Endothelial cell of umbilical vein (primary cell): ENCODE results near the gene NUP214. TPM values are rescaled to one million over a fixed set of nuclear protein-coding genes. Genes with fewer than 3 reads are reported as not detected.
A peak's percentile ranks its signal among the peaks of the same experiment; 100 is the strongest.

Experiments used
- BruUV-seq: library from RNA; stranded (reverse); fragments of 400-500 nt; replicated peaks from 2 replicates; lab custom pipeline; 2021; lab: Mats Ljungman, UMichigan
- CTCF ChIA-PET: fragments of 300-600, 350-600 bp; sonication (Branson Sonifier 250); formaldehyde crosslinking; loops from one replicate; lab custom pipeline; 2021; ENCODE audit warnings: antibody characterized with exemption, inconsistent platforms; lab: Charles Lee
- POLR2A ChIA-PET: fragments of 300-600, 350-600 bp; sonication (Branson Sonifier 250); formaldehyde crosslinking; loops from one replicate; lab custom pipeline; 2021; ENCODE audit warnings: antibody characterized with exemption, inconsistent platforms; lab: Charles Lee
- DNase-seq: peaks from one replicate; pipeline ENCODE4 v3.0.0-alpha.2; 2011; ENCODE audit warnings: low read depth, low spot score
- FAIRE-seq: peaks from 2 replicates; lab custom pipeline; 2011; peaks lifted over from hg19 to GRCh38; lab: Jason Lieb, UNC
- H2AFZ ChIP-seq: 2 replicates; pipeline ENCODE4 v1.6.0; 2012; ENCODE audit warnings: low read depth, low read length, control low read depth, inconsistent platforms
- H3K27ac ChIP-seq: 2 replicates; pipeline ENCODE4 v1.5.1; 2011; ENCODE audit warnings: low read depth, mild to moderate bottlenecking, control low read depth, low read length, moderate library complexity; ENCODE audit not compliant: insufficient read depth
- H3K27me3 ChIP-seq, 2 experiments: 2 replicates each; pipeline versions ENCODE4 v1.6.0 to v1.6.1; 2011; ENCODE audit warnings: low read length in 2 of 2, mixed read lengths in 1 of 2; ENCODE audit not compliant: control insufficient read depth in 2 of 2, insufficient read depth in 2 of 2
- H3K36me3 ChIP-seq, 2 experiments: 2 replicates in 1 of 2; 3 replicates in 1 of 2; pipeline ENCODE4 v1.5.1; 2011; ENCODE audit warnings: low read length in 2 of 2, mild to moderate bottlenecking in 1 of 2, moderate library complexity in 1 of 2; ENCODE audit not compliant: control insufficient read depth in 2 of 2, insufficient read depth in 2 of 2; ENCODE audit errors: extremely low read depth in 1 of 2
- H3K4me1 ChIP-seq: 3 replicates; pipeline ENCODE4 v1.5.1; 2011; ENCODE audit warnings: mild to moderate bottlenecking, low read length; ENCODE audit not compliant: control insufficient read depth, insufficient read depth; ENCODE audit errors: extremely low read depth
- H3K4me2 ChIP-seq: 2 replicates; pipeline ENCODE4 v1.6.1; 2011; ENCODE audit warnings: low read length, control low read depth, mixed read lengths; ENCODE audit not compliant: insufficient read depth
- H3K4me3 ChIP-seq, 3 experiments: fragments of 200-600 bp in 1 of 3; sonication (generic), shearing (Covaris generic) in 1 of 3; replicated peaks in 1 of 3; 2 replicates each; pipeline ENCODE4 v1.5.1; 2011 to 2016; ENCODE audit warnings: control low read depth in 3 of 3, low read length in 3 of 3, mild to moderate bottlenecking in 2 of 3, inconsistent platforms in 1 of 3, low read depth in 1 of 3, moderate library complexity in 1 of 3; ENCODE audit not compliant: insufficient read depth in 1 of 3
- H3K79me2 ChIP-seq: 2 replicates; pipeline ENCODE4 v1.6.0; 2012; ENCODE audit warnings: low read length, inconsistent platforms; ENCODE audit not compliant: control insufficient read depth, insufficient read depth
- H3K9ac ChIP-seq: replicated peaks from 2 replicates; pipeline ENCODE3; 2011; ENCODE audit warnings: low read length, control low read depth; ENCODE audit not compliant: insufficient read depth; ENCODE audit errors: extremely low read depth
- H3K9me1 ChIP-seq: replicated peaks from 3 replicates; pipeline ENCODE4 v1.6.0; 2011; ENCODE audit warnings: mild to moderate bottlenecking, low read length; ENCODE audit not compliant: control insufficient read depth, insufficient read depth; ENCODE audit errors: extremely low read depth
- H3K9me3 ChIP-seq: replicated peaks from 2 replicates; pipeline ENCODE4 v1.5.1; 2012; ENCODE audit warnings: low read length, inconsistent platforms; ENCODE audit not compliant: control insufficient read depth, insufficient read depth
- H4K20me1 ChIP-seq: replicated peaks from 2 replicates; pipeline ENCODE3; 2011; ENCODE audit warnings: mild to moderate bottlenecking, low read length; ENCODE audit not compliant: control insufficient read depth, insufficient read depth; ENCODE audit errors: extremely low read depth
- CTCF ChIP-seq, 2 donors: IDR thresholded peaks; 1 replicate in 1 of 2; 2 replicates in 1 of 2; pipeline ENCODE4 v1.5.1; 2011; ENCODE audit warnings: low read length in 2 of 2, mild to moderate bottlenecking in 2 of 2, moderate library complexity in 2 of 2, control low read depth in 1 of 2, inconsistent platforms in 1 of 2, low read depth in 1 of 2; ENCODE audit not compliant: insufficient read depth in 1 of 2; ENCODE audit errors: extremely low read depth in 1 of 2
- EZH2 ChIP-seq: IDR thresholded peaks from 2 replicates; pipeline ENCODE4 v1.6.1; 2012; ENCODE audit warnings: borderline replicate concordance, low read depth, mild to moderate bottlenecking, moderate library complexity, low read length, inconsistent platforms; ENCODE audit not compliant: severe bottlenecking
- FOS ChIP-seq: IDR thresholded peaks from 2 replicates; pipeline ENCODE4 v1.6.1; 2011; ENCODE audit warnings: mild to moderate bottlenecking, low read length, moderate library complexity, borderline replicate concordance; ENCODE audit not compliant: insufficient read depth
- GATA2 ChIP-seq: IDR thresholded peaks from 2 replicates; pipeline ENCODE4 v1.7.0; 2011; ENCODE audit warnings: low read depth, mild to moderate bottlenecking, moderate library complexity, mixed read lengths, low read length; ENCODE audit not compliant: insufficient read length, insufficient read depth
- JUN ChIP-seq: IDR thresholded peaks from 2 replicates; pipeline ENCODE4 v1.6.1; 2011; ENCODE audit warnings: borderline replicate concordance, low read depth; ENCODE audit not compliant: insufficient read length, insufficient read depth
- MAX ChIP-seq: IDR thresholded peaks from 2 replicates; pipeline ENCODE4 v1.6.1; 2011; ENCODE audit not compliant: insufficient read depth, insufficient read length
- MYC ChIP-seq: IDR thresholded peaks from one replicate; pipeline ENCODE4 v1.6.1; 2011; ENCODE audit warnings: mild to moderate bottlenecking, low read depth, low read length
- POLR2A ChIP-seq: IDR thresholded peaks from 2 replicates; pipeline ENCODE4 v1.6.1; 2012; ENCODE audit warnings: low read depth, mild to moderate bottlenecking, control low read depth, low read length
- POLR2AphosphoS5 ChIP-seq: IDR thresholded peaks from 2 replicates; pipeline ENCODE4 v1.6.1; 2012; ENCODE audit warnings: low read depth, mild to moderate bottlenecking, control low read depth, low read length, moderate library complexity; ENCODE audit not compliant: insufficient read depth
- dilution Hi-C: fragments of 300-500 bp; cut with MboI; formaldehyde crosslinking; loops from one replicate; pipeline ENCODE4 v1.15.0; 2019; ENCODE audit warnings: low sequenced_read_pairs; ENCODE audit not compliant: extremely low pct_ligation_motif_present
- intact Hi-C: fragments of 100-400 bp; cut with micrococcal nuclease; formaldehyde crosslinking; loops from one replicate; pipeline ENCODE4 v1.10.0; 2022
- polyA plus RNA-seq, 4 experiments: library from polyadenylated mRNA; depleted of rRNA in 3 of 4; stranded (reverse) in 3 of 4; unstranded in 1 of 4; fragments of >200 nt; gene quantifications; 2 replicates each; pipeline versions ENCODE4 v1.2.1 to v1.2.3, GENCODE V29; 2011 to 2012; ENCODE audit warnings: missing spikeins in 1 of 4
- total RNA-seq: library from RNA; stranded (reverse); gene quantifications from 2 replicates; pipeline ENCODE4 v1.2.3, GENCODE V29; 2021

The NUP214 gene
- total and polyA plus RNA-seq, 2 donors (not counting 3 experiments of a cell fraction or from before 2014, with no cell fraction given), result 28.7 to 65.9 TPM

- CTCF ChIA-PET, result interaction anchor here (1.7 to 2.2 kb wide), 2 partner anchors 29 to 69 kb away, joined by 10 to 17 read pairs; partner anchors contain the start of gene AIF1L
- BruUV-seq, result no TSS peak
- Histone ChIP-seq H3K4me1 (peaks cover 11% of the 10 kb centered on the region), H3K9ac (peak overlapping the region; percentile 89), H3K36me3 (peaks cover 8 to 10% of the 10 kb centered on the region in 2 experiments), H3K4me2 (peak overlapping the region; percentile 66), H3K27me3 (no peaks in the 10 kb centered on the region), H2AFZ (peak overlapping the region; percentile 9), H3K9me1 (no peaks in the 10 kb centered on the region), H3K4me3 (peak overlapping the region; percentile 30 to 83 (median 62)), H3K79me2 (peaks cover 17% of the 10 kb centered on the region), H4K20me1 (no peaks in the 10 kb centered on the region), H3K9me3 (no peaks in the 10 kb centered on the region), H3K27ac (peak overlapping the region; percentile 41)
- intact Hi-C loops (no loop called here), dilution Hi-C loops (no loop called here)
- DNase-seq, result no peak
- peak; percentile 49 for FAIRE-seq
- POLR2A ChIA-PET, result interaction anchor here (1.4 kb wide), 1 partner anchor 9 kb away, joined by 7 read pairs; no protein-coding TSS in a partner anchor
- TF ChIP-seq GATA2 (no peak), MYC (no peak), JUN (no peak), FOS (no peak), MAX (no peak)
These were observed 657 bp downstream of the NUP214 start for GRCh38 chr9:131126059-131126426.

- FAIRE-seq, result no peak
These were observed 3.8 kb downstream of the NUP214 start for GRCh38 chr9:131129183-131129582.

More at GRCh38 chr9:131129183-131129582, 3.8 kb downstream of the NUP214 start:
- no peak overlapping the region for H3K27ac ChIP-seq
- no peak overlapping the region for H3K4me2 ChIP-seq
- H3K36me3 ChIP-seq, result peaks cover 20 to 21% of the 10 kb centered on the region in 2 experiments
- dilution Hi-C loops, result no loop called here
- no TSS peak for BruUV-seq
- POLR2A ChIA-PET, result no interaction called here
- CTCF ChIA-PET, result interaction anchor here (0.6 to 1.6 kb wide), 2 partner anchors 72 to 628 kb away, joined by 7 read pairs; no protein-coding TSS in a partner anchor
- no peak overlapping the region for H2AFZ ChIP-seq
- TF ChIP-seq FOS, result no peak
- no peak for TF ChIP-seq GATA2
- no peak for TF ChIP-seq EZH2
- no peak for TF ChIP-seq POLR2AphosphoS5
- TF ChIP-seq CTCF (IDR thresholded peaks at IDR 0.05; ENCODE audit: extremely low read depth in 1 of 2, insufficient read depth in 1 of 2, low read depth in 1 of 2, low read length in 2 of 2), result no peak
- TF ChIP-seq JUN, result no peak
- TF ChIP-seq POLR2A, result no peak
- TF ChIP-seq MAX, result no peak
- no peak for TF ChIP-seq MYC
- no peaks in the 10 kb centered on the region for H3K9me3 ChIP-seq
- no peak overlapping the region for H3K9ac ChIP-seq
- no peak overlapping the region for H3K4me3 ChIP-seq
- peaks cover 11% of the 10 kb centered on the region for H3K4me1 ChIP-seq
- H4K20me1 ChIP-seq, result no peaks in the 10 kb centered on the region
- no peak for DNase-seq
- H3K27me3 ChIP-seq, result no peaks in the 10 kb centered on the region
- peaks cover 17% of the 10 kb centered on the region for H3K79me2 ChIP-seq
- no peaks in the 10 kb centered on the region for H3K9me1 ChIP-seq
- intact Hi-C loops, result no loop called here
